ENCODE data around the gene NFIC.

DNA sequence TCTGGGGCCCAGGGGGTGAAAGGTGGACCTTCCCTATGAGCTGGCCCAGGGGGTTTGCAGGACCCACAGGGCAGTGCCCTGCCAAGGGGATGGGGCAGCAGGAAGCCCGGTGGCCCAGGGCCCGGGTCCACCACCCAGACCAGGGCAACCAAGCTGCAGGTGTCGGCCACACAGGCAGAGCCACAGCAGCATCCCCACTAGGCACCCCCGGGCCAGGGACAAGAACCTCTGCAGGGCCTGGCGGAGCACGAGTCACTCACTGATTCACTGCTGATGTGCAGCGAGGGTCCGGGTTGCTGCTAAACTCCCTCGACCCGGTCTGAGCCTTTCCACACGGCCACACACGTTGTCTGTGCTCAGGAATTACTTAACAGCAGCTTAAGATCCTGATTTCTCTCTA, 148.5 kb downstream of the NFIC start:
- TF ChIP-seq, protein P1, sequence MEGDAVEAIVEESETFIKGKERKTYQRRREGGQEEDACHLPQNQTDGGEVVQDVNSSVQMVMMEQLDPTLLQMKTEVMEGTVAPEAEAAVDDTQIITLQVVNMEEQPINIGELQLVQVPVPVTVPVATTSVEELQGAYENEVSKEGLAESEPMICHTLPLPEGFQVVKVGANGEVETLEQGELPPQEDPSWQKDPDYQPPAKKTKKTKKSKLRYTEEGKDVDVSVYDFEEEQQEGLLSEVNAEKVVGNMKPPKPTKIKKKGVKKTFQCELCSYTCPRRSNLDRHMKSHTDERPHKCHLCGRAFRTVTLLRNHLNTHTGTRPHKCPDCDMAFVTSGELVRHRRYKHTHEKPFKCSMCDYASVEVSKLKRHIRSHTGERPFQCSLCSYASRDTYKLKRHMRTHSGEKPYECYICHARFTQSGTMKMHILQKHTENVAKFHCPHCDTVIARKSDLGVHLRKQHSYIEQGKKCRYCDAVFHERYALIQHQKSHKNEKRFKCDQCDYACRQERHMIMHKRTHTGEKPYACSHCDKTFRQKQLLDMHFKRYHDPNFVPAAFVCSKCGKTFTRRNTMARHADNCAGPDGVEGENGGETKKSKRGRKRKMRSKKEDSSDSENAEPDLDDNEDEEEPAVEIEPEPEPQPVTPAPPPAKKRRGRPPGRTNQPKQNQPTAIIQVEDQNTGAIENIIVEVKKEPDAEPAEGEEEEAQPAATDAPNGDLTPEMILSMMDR (IDR thresholded peaks at IDR 0.05; ENCODE audit: poor library complexity, severe bottlenecking), result no peak
- TF ChIP-seq RAD21 (conservative IDR thresholded peaks at IDR 0.05), result no peak
- no peak for TF ChIP-seq EZH2 (IDR thresholded peaks at IDR 0.05; ENCODE audit: borderline replicate concordance, insufficient read depth, low read length, poor library complexity, severe bottlenecking)
- TF ChIP-seq EP300 (conservative IDR thresholded peaks at IDR 0.05; ENCODE audit: poor library complexity, severe bottlenecking), result no peak
- TF ChIP-seq, protein P2, sequence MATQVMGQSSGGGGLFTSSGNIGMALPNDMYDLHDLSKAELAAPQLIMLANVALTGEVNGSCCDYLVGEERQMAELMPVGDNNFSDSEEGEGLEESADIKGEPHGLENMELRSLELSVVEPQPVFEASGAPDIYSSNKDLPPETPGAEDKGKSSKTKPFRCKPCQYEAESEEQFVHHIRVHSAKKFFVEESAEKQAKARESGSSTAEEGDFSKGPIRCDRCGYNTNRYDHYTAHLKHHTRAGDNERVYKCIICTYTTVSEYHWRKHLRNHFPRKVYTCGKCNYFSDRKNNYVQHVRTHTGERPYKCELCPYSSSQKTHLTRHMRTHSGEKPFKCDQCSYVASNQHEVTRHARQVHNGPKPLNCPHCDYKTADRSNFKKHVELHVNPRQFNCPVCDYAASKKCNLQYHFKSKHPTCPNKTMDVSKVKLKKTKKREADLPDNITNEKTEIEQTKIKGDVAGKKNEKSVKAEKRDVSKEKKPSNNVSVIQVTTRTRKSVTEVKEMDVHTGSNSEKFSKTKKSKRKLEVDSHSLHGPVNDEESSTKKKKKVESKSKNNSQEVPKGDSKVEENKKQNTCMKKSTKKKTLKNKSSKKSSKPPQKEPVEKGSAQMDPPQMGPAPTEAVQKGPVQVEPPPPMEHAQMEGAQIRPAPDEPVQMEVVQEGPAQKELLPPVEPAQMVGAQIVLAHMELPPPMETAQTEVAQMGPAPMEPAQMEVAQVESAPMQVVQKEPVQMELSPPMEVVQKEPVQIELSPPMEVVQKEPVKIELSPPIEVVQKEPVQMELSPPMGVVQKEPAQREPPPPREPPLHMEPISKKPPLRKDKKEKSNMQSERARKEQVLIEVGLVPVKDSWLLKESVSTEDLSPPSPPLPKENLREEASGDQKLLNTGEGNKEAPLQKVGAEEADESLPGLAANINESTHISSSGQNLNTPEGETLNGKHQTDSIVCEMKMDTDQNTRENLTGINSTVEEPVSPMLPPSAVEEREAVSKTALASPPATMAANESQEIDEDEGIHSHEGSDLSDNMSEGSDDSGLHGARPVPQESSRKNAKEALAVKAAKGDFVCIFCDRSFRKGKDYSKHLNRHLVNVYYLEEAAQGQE (IDR thresholded peaks at IDR 0.05; ENCODE audit: borderline replicate concordance), result no peak
